ENCODE results near the gene ARHGEF37. TPM values are rescaled to one million over a fixed set of nuclear protein-coding genes. Genes with fewer than 3 reads are reported as not detected.

The ARHGEF37 gene
- total RNA-seq, 1 donor from 2014 or later, result 13.5 TPM

- ATAC-seq, result no peak
- Histone ChIP-seq H3K27me3 (ENCODE audit: low read depth) (no peaks in the 10 kb centered on the region), H3K27ac (no peak overlapping the region), H3K9me3 (no peaks in the 10 kb centered on the region), H3K4me1 (peaks cover 12% of the 10 kb centered on the region), H3K4me3 (no peak overlapping the region), H3K36me3 (peaks cover 46% of the 10 kb centered on the region)
- TF ChIP-seq CTCF (IDR thresholded peaks at IDR 0.05), result no peak
- intact Hi-C loops (cut with DNase I), result no loop called here
- no peak for DNase-seq
Measured at GRCh38 chr5:149603210-149603609, 21.9 kb downstream of the ARHGEF37 start.

DNA sequence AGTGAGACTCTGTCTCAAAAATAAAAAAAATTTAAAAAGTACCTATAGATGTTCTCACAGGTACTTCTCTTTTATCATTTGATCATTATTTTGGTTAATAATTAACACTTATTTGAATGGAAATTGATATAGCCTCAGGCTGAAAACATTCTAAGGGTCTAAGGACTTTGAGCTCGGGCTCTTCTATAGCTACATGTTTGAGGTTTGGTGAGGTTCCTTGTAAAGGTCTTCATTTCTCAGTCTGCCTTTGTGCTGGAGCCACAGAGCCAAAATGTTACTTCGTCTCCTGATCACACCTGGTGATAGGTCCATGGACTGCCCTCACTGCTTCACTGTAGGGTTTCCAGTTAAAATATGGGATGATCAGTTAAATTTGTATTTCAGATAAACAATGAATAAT lies 22.6 kb downstream of the ARHGEF37 start:
- no peak for TF ChIP-seq CTCF (IDR thresholded peaks at IDR 0.05)
- peaks cover 51% of the 10 kb centered on the region for H3K36me3 ChIP-seq
- H3K9me3 ChIP-seq, result no peaks in the 10 kb centered on the region
- DNase-seq (no peak), ATAC-seq (no peak)
- H3K4me1 ChIP-seq, result peaks cover 12% of the 10 kb centered on the region
- H3K4me3 ChIP-seq, result no peak overlapping the region
- intact Hi-C loops (cut with DNase I), result no loop called here
- H3K27me3 ChIP-seq (ENCODE audit: low read depth), result no peaks in the 10 kb centered on the region
- H3K27ac ChIP-seq, result no peak overlapping the region

GRCh38 chr5:149604321-149604720 lies 23.0 kb downstream of the ARHGEF37 start:
- intact Hi-C loops (cut with DNase I), result no loop called here
- H3K4me3 ChIP-seq, result no peak overlapping the region
- H3K9me3 ChIP-seq, result no peaks in the 10 kb centered on the region
- H3K36me3 ChIP-seq, result peaks cover 48% of the 10 kb centered on the region
- peaks cover 12% of the 10 kb centered on the region for H3K4me1 ChIP-seq
- ATAC-seq, result no peak
- H3K27me3 ChIP-seq (ENCODE audit: low read depth), result no peaks in the 10 kb centered on the region
- no peak overlapping the region for H3K27ac ChIP-seq
- TF ChIP-seq CTCF (IDR thresholded peaks at IDR 0.05), result no peak
- no peak for DNase-seq

GRCh38 chr5:149605354-149605997 lies 24.2 kb downstream of the ARHGEF37 start:
- H3K27ac ChIP-seq, result peak overlapping the region; percentile 53
- peaks cover 12% of the 10 kb centered on the region for H3K4me1 ChIP-seq
- peaks cover 51% of the 10 kb centered on the region for H3K36me3 ChIP-seq
- intact Hi-C loops (cut with DNase I), result no loop called here
- H3K4me3 ChIP-seq, result no peak overlapping the region
- no peak for TF ChIP-seq CTCF (IDR thresholded peaks at IDR 0.05)
- DNase-seq (no peak), ATAC-seq (no peak)
- H3K27me3 ChIP-seq (ENCODE audit: low read depth), result no peaks in the 10 kb centered on the region
- H3K9me3 ChIP-seq, result no peaks in the 10 kb centered on the region

- no peak for DNase-seq
- no peak overlapping the region for H3K4me3 ChIP-seq
- H3K9me3 ChIP-seq, result no peaks in the 10 kb centered on the region
- peak overlapping the region; percentile 53 for H3K27ac ChIP-seq
- TF ChIP-seq CTCF (IDR thresholded peaks at IDR 0.05), result no peak
- peaks cover 12% of the 10 kb centered on the region for H3K4me1 ChIP-seq
- intact Hi-C loops (cut with DNase I), result no loop called here
- ATAC-seq, result peak; percentile 57 to 62
- no peaks in the 10 kb centered on the region for H3K27me3 ChIP-seq (ENCODE audit: low read depth)
- peaks cover 51% of the 10 kb centered on the region for H3K36me3 ChIP-seq
Measured at GRCh38 chr5:149605998-149606724, 24.9 kb downstream of the ARHGEF37 start.

Measured in lower lobe of right lung (tissue), 2 donors.